Lower lobe of right lung (tissue), 2 donors: ENCODE measurements around the gene CXXC4. TPM values are rescaled to one million over a fixed set of nuclear protein-coding genes. Genes with fewer than 3 reads are reported as not detected.

Experiments used
- ATAC-seq, 2 donors: fragments of 200-7000 bp; cut with Tn5 transposase; one replicate each; pipeline ENCODE4 v1.9.1; 2020 to 2022; ENCODE audit warnings: mild to moderate bottlenecking in 2 of 2, moderate library complexity in 2 of 2
- DNase-seq: peaks from one replicate; pipeline ENCODE4 v3.0.0-alpha.2; 2020
- H3K27ac ChIP-seq: fragments of 200-600 bp; one replicate; pipeline ENCODE4 v1.8.0; 2022
- H3K27me3 ChIP-seq: fragments of 200-600 bp; one replicate; pipeline ENCODE4 v1.8.0; 2022; ENCODE audit warnings: low read depth
- H3K36me3 ChIP-seq: fragments of 200-600 bp; one replicate; pipeline ENCODE4 v1.8.0; 2022; ENCODE audit warnings: mild to moderate bottlenecking
- H3K4me1 ChIP-seq: fragments of 200-600 bp; one replicate; pipeline ENCODE4 v1.8.0; 2022
- H3K4me3 ChIP-seq: fragments of 200-600 bp; one replicate; pipeline ENCODE4 v1.8.0; 2022; ENCODE audit warnings: mild to moderate bottlenecking
- H3K9me3 ChIP-seq: fragments of 200-600 bp; one replicate; pipeline ENCODE4 v1.8.0; 2022
- CTCF ChIP-seq: fragments of 200-600 bp; IDR thresholded peaks from one replicate; pipeline ENCODE4 v1.8.0; 2022; ENCODE audit warnings: antibody characterized with exemption, mild to moderate bottlenecking
- intact Hi-C: fragments of 100-400 bp; cut with DNase I; formaldehyde crosslinking; loops from one replicate; pipeline ENCODE4 v1.11.0; 2022
- total RNA-seq: library from RNA; stranded (reverse); fragmentation: NEBNext Ultra II Directional; extraction: Animal tissue kit (Norgen Biotek cat#: 25700); gene quantifications from one replicate; pipeline ENCODE4 v1.2.1, GENCODE V29; 2021
- donor health status: DM: no; HTN: yes; CAD: no; lungs with severe emphysema.

CXXC4 gene
- total RNA-seq, 1 donor from 2014 or later = 1.9 TPM

GRCh38 chr4:104424475-104424941 lies 70.2 kb downstream of the CXXC4 start:
- H3K4me1 ChIP-seq = no peaks in the 10 kb centered on the region
- ATAC-seq (no peak), DNase-seq (no peak)
- H3K27ac ChIP-seq = no peak overlapping the region
- H3K9me3 ChIP-seq = no peaks in the 10 kb centered on the region
- H3K27me3 ChIP-seq = no peaks in the 10 kb centered on the region
- intact Hi-C loops = no loop called here
- no peak for TF ChIP-seq CTCF
- H3K36me3 ChIP-seq = no peaks in the 10 kb centered on the region
- peak overlapping the region; percentile 24 for H3K4me3 ChIP-seq

GRCh38 chr4:104421566-104421965 lies 73.1 kb downstream of the CXXC4 start:
- Histone ChIP-seq H3K27me3 (no peaks in the 10 kb centered on the region), H3K36me3 (no peaks in the 10 kb centered on the region), H3K9me3 (no peaks in the 10 kb centered on the region), H3K27ac (no peak overlapping the region), H3K4me1 (no peaks in the 10 kb centered on the region), H3K4me3 (no peak overlapping the region)
- no peak for DNase-seq
- intact Hi-C loops = no loop called here
- no peak for TF ChIP-seq CTCF
- no peak for ATAC-seq

- no peak overlapping the region for H3K4me3 ChIP-seq
- TF ChIP-seq CTCF = no peak
- no peaks in the 10 kb centered on the region for H3K4me1 ChIP-seq
- intact Hi-C loops = no loop called here
- no peaks in the 10 kb centered on the region for H3K36me3 ChIP-seq
- H3K9me3 ChIP-seq = no peaks in the 10 kb centered on the region
- ATAC-seq (no peak), DNase-seq (no peak)
- H3K27me3 ChIP-seq = no peaks in the 10 kb centered on the region
- H3K27ac ChIP-seq = no peak overlapping the region
These were observed 73.9 kb downstream of the CXXC4 start for GRCh38 chr4:104420766-104421165.
